Liver (tissue), 9 donors: ENCODE measurements around the gene ARNT2. TPM values are rescaled to one million over a fixed set of nuclear protein-coding genes. Genes with fewer than 3 reads are reported as not detected.

Experiments used
- DNase-seq: peaks from one replicate; pipeline ENCODE4 v3.0.0-alpha.2; 2017; ENCODE audit warnings: low spot score
- H3K27ac ChIP-seq, 2 donors: one replicate each; pipeline ENCODE4 v1.7.0; 2013; ENCODE audit warnings: inconsistent platforms in 2 of 2, low read length in 2 of 2, control low read depth in 1 of 2, low read depth in 1 of 2, mild to moderate bottlenecking in 1 of 2
- H3K27me3 ChIP-seq, 4 donors: one replicate each; pipeline versions ENCODE4 v1.6.1 to v1.7.0; 2013; ENCODE audit warnings: low read length in 3 of 4, inconsistent platforms in 1 of 4, mild to moderate bottlenecking in 1 of 4, moderate library complexity in 1 of 4; ENCODE audit not compliant: control insufficient read depth in 4 of 4, insufficient read depth in 4 of 4
- H3K36me3 ChIP-seq, 4 donors: one replicate each; pipeline versions ENCODE4 v1.6.1 to v1.7.0; 2013; ENCODE audit warnings: low read length in 3 of 4, mild to moderate bottlenecking in 3 of 4, low read depth in 1 of 4, moderate library complexity in 1 of 4; ENCODE audit not compliant: control insufficient read depth in 4 of 4, insufficient read depth in 3 of 4
- H3K4me1 ChIP-seq, 4 donors: one replicate each; pipeline versions ENCODE4 v1.6.1 to v1.7.0; 2013; ENCODE audit warnings: low read length in 3 of 4, mild to moderate bottlenecking in 3 of 4, moderate library complexity in 1 of 4; ENCODE audit not compliant: control insufficient read depth in 4 of 4, insufficient read depth in 4 of 4
- H3K4me3 ChIP-seq, 3 donors: one replicate each; pipeline versions ENCODE4 v1.6.1 to v1.7.0; 2013; ENCODE audit warnings: low read length in 3 of 3, control low read depth in 1 of 3, low read depth in 1 of 3, mild to moderate bottlenecking in 1 of 3
- H3K9ac ChIP-seq, 2 donors: one replicate each; pipeline ENCODE4 v1.7.0; 2013; ENCODE audit warnings: low read length in 2 of 2, mild to moderate bottlenecking in 2 of 2, moderate library complexity in 2 of 2, control low read depth in 1 of 2, low read depth in 1 of 2
- H3K9me3 ChIP-seq, 4 donors: one replicate each; pipeline versions ENCODE4 v1.6.1 to v1.7.0; 2013; ENCODE audit warnings: low read length in 3 of 4; ENCODE audit not compliant: control insufficient read depth in 4 of 4
- CTCF ChIP-seq: fragments of 150-350 bp; IDR thresholded peaks from 2 replicates; pipeline ENCODE4 v1.5.1; 2017; ENCODE audit warnings: improper control_type of control experiment, low read depth, low read length; ENCODE audit not compliant: missing input control
- EGR1 ChIP-seq, 2 donors: IDR thresholded peaks; 2 replicates each; pipeline ENCODE4 v1.6.1; 2016 to 2018; ENCODE audit warnings: antibody characterized with exemption in 2 of 2, low read depth in 2 of 2
- FOXA2 ChIP-seq: IDR thresholded peaks from 2 replicates; pipeline ENCODE4 v1.6.1; 2016; ENCODE audit warnings: antibody characterized with exemption
- JUND ChIP-seq, 2 donors: IDR thresholded peaks; 2 replicates each; pipeline ENCODE4 v1.6.1; 2016; ENCODE audit warnings: antibody characterized with exemption in 2 of 2
- NR2F2 ChIP-seq: IDR thresholded peaks from 2 replicates; pipeline ENCODE4 v1.6.1; 2016; ENCODE audit warnings: antibody characterized with exemption
- RAD21 ChIP-seq, 2 donors: IDR thresholded peaks; 2 replicates each; pipeline ENCODE4 v1.6.1; 2016; ENCODE audit warnings: antibody characterized with exemption in 2 of 2, mild to moderate bottlenecking in 2 of 2
- REST ChIP-seq: IDR thresholded peaks from 2 replicates; pipeline ENCODE4 v1.6.1; 2016; ENCODE audit warnings: antibody characterized with exemption, mild to moderate bottlenecking
- RXRA ChIP-seq, 2 donors: IDR thresholded peaks; 2 replicates each; pipeline ENCODE4 v1.6.1; 2017 to 2018; ENCODE audit warnings: antibody characterized with exemption in 2 of 2, mild to moderate bottlenecking in 1 of 2
- SP1 ChIP-seq: IDR thresholded peaks from 2 replicates; pipeline ENCODE4 v1.6.1; 2018; ENCODE audit warnings: antibody characterized with exemption, mild to moderate bottlenecking
- TAF1 ChIP-seq: conservative IDR thresholded peaks from 2 replicates; pipeline ENCODE4 v1.6.1; 2016; ENCODE audit warnings: antibody characterized with exemption, mild to moderate bottlenecking
- WGBS: extraction: QIAGEN DNeasy Blood & Tissue Kit; methylation state at CpG from one replicate; pipeline ENCODE4 v1.1.7; 2013; 5-methylcytosine and 5-hydroxymethylcytosine counted together
- polyA plus RNA-seq, 2 donors: library from polyadenylated mRNA; stranded (reverse) in 1 of 2; unstranded in 1 of 2; fragments of 200-250 nt in 1 of 2; fragments of >200 nt in 1 of 2; fragmentation: Nextera tagmentation in 1 of 2; extraction: Ambion mirVana in 1 of 2; gene quantifications; one replicate each; pipeline versions ENCODE4 v1.2.1 to v1.2.3, GENCODE V29; 2013 to 2015
- total RNA-seq, 2 donors: library from RNA; depleted of rRNA; stranded (reverse); fragments of >200 nt; gene quantifications; one replicate each; pipeline ENCODE4 v1.2.3, GENCODE V29; 2014
- donor health status: healthy.
- donor health status: healthy.
- donor health status: healthy.
- donor health status: healthy.
- donor health status: healthy.

The ARNT2 gene
- total and polyA plus RNA-seq, 4 donors, result 0.17 to 0.92 (median 0.54) TPM

- H3K4me1 ChIP-seq, result no peaks in the 10 kb centered on the region
- WGBS, result 74% methylated on average over 5 of the region's 5 CpGs
- H3K4me3 ChIP-seq, result no peak overlapping the region
- no peak for TF ChIP-seq CTCF
- TF ChIP-seq NR2F2, result no peak
- TF ChIP-seq EGR1 (IDR thresholded peaks at IDR 0.05; ENCODE audit: low read depth in 2 of 2), result no peak
- no peak for TF ChIP-seq JUND (IDR thresholded peaks at IDR 0.05)
- no peak for TF ChIP-seq SP1
- DNase-seq, result no peak
- no peaks in the 10 kb centered on the region for H3K36me3 ChIP-seq
- no peak overlapping the region for H3K27ac ChIP-seq
- H3K9me3 ChIP-seq, result no peaks in the 10 kb centered on the region
- H3K27me3 ChIP-seq, result peaks cover 0 to 2% (median under 1%) of the 10 kb centered on the region in 4 donors
- H3K9ac ChIP-seq, result no peak overlapping the region
Measured at GRCh38 chr15:80530737-80531365, 126.7 kb downstream of the ARNT2 start.

GRCh38 chr15:80531388-80531787 is 127.2 kb downstream of the ARNT2 start:
- H3K9ac ChIP-seq, result no peak overlapping the region
- DNase-seq, result no peak
- no peak overlapping the region for H3K27ac ChIP-seq
- no peaks in the 10 kb centered on the region for H3K36me3 ChIP-seq
- H3K4me3 ChIP-seq, result no peak overlapping the region
- H3K9me3 ChIP-seq, result no peaks in the 10 kb centered on the region
- H3K27me3 ChIP-seq, result peaks cover 0 to 5% (median under 1%) of the 10 kb centered on the region in 4 donors
- 77% methylated on average over 3 of the region's 3 CpGs for WGBS
- H3K4me1 ChIP-seq, result no peaks in the 10 kb centered on the region
- TF ChIP-seq NR2F2, result no peak
- no peak for TF ChIP-seq FOXA2
- TF ChIP-seq CTCF, result no peak

GRCh38 chr15:80531796-80532195 is 127.6 kb downstream of the ARNT2 start:
- no peak for DNase-seq
- peaks cover 0 to 5% (median under 1%) of the 10 kb centered on the region in 4 donors for H3K27me3 ChIP-seq
- TF ChIP-seq RXRA (IDR thresholded peaks at IDR 0.05) (no peak), TAF1 (no peak), REST (no peak), RAD21 (IDR thresholded peaks at IDR 0.05) (no peak)
- 53% methylated on average over 7 of the region's 7 CpGs for whole genome bisulfite sequencing
- H3K9me3 ChIP-seq, result no peaks in the 10 kb centered on the region
- H3K36me3 ChIP-seq, result no peaks in the 10 kb centered on the region
- no peaks in the 10 kb centered on the region for H3K4me1 ChIP-seq
- H3K9ac ChIP-seq, result no peak overlapping the region
- H3K4me3 ChIP-seq, result no peak overlapping the region
- no peak overlapping the region for H3K27ac ChIP-seq
